SK-N-SH treated with all-trans-retinoic acid at 6 μM for 48 hours (cell line): ENCODE data around the gene SLC27A5.

Experiments used
- ATAC-seq: fragments of 200-7000 bp; cut with Tn5 transposase; 3 replicates; pipeline ENCODE4 v1.9.1; 2020; ENCODE audit warnings: mild to moderate bottlenecking, moderate library complexity
- ARNTL ChIP-seq: fragments of 450-650 bp; formaldehyde crosslinking; IDR thresholded peaks from 2 replicates; pipeline ENCODE4 v1.5.0; 2020; ENCODE audit warnings: low read depth, mild to moderate bottlenecking, moderate library complexity, borderline replicate concordance
- BACH2 ChIP-seq: fragments of 250-450 bp; sonication (Bioruptor Pico); IDR thresholded peaks from 2 replicates; pipeline ENCODE4 v1.9.0; 2021; ENCODE audit warnings: mild to moderate bottlenecking, borderline replicate concordance
- CREB5 ChIP-seq: fragments of 250-450 bp; sonication (Bioruptor Pico); IDR thresholded peaks from 2 replicates; pipeline ENCODE4 v1.5.1; 2020; ENCODE audit warnings: low read depth, mild to moderate bottlenecking, moderate library complexity
- CSDC2 ChIP-seq: fragments of 250-450 bp; sonication (Bioruptor Pico); IDR thresholded peaks from 2 replicates; pipeline ENCODE4 v1.5.0; 2020; ENCODE audit warnings: mild to moderate bottlenecking, moderate library complexity
- CSRNP3 ChIP-seq: fragments of 250-450 bp; sonication (Bioruptor Pico); IDR thresholded peaks from 2 replicates; pipeline ENCODE4 v1.5.1; 2021; ENCODE audit warnings: mild to moderate bottlenecking, moderate library complexity
- ESRRG ChIP-seq: fragments of 250-450 bp; sonication (Bioruptor Pico); IDR thresholded peaks from 2 replicates; pipeline ENCODE4 v1.6.1; 2021; ENCODE audit warnings: mild to moderate bottlenecking
- GLIS3 ChIP-seq: fragments of 250-450 bp; sonication (Bioruptor Pico); IDR thresholded peaks from 2 replicates; pipeline ENCODE4 v1.5.0; 2020; ENCODE audit warnings: mild to moderate bottlenecking, moderate library complexity
- ISL1 ChIP-seq: fragments of 250-450 bp; sonication (Bioruptor Pico); IDR thresholded peaks from 2 replicates; pipeline ENCODE4 v2.1.2; 2022; ENCODE audit warnings: mild to moderate bottlenecking, moderate library complexity
- OSR1 ChIP-seq: fragments of 250-450 bp; sonication (Bioruptor Pico); IDR thresholded peaks from 2 replicates; pipeline ENCODE4 v1.8.0; 2022; ENCODE audit warnings: moderate library complexity, mild to moderate bottlenecking, inconsistent platforms
- PATZ1 ChIP-seq: fragments of 250-450 bp; sonication (Bioruptor Pico); IDR thresholded peaks from 2 replicates; pipeline ENCODE4 v1.8.0; 2020; ENCODE audit warnings: mild to moderate bottlenecking, moderate library complexity, borderline replicate concordance
- POU6F1 ChIP-seq: fragments of 250-450 bp; sonication (Bioruptor Pico); IDR thresholded peaks from 2 replicates; pipeline ENCODE4 v1.8.0; 2021; ENCODE audit warnings: low read depth, mild to moderate bottlenecking, moderate library complexity, borderline replicate concordance
- PPARA ChIP-seq: fragments of 250-450 bp; sonication (Bioruptor Pico); IDR thresholded peaks from 2 replicates; pipeline ENCODE4 v1.5.0; 2020; ENCODE audit warnings: mild to moderate bottlenecking, borderline replicate concordance
- RARB ChIP-seq: fragments of 250-450 bp; sonication (Bioruptor Pico); IDR thresholded peaks from 2 replicates; pipeline ENCODE4 v1.8.0; 2021; ENCODE audit warnings: mild to moderate bottlenecking, moderate library complexity
- SNAI2 ChIP-seq: fragments of 250-450 bp; sonication (Bioruptor Pico); IDR thresholded peaks from 2 replicates; pipeline ENCODE4 v1.5.0; 2020; ENCODE audit warnings: mild to moderate bottlenecking, moderate library complexity
- TCF4 ChIP-seq: fragments of 250-450 bp; sonication (Bioruptor Pico); IDR thresholded peaks from 2 replicates; pipeline ENCODE4 v1.8.0; 2021; ENCODE audit warnings: mild to moderate bottlenecking, moderate library complexity, borderline replicate concordance
- TOX ChIP-seq: fragments of 250-450 bp; sonication (Bioruptor Pico); IDR thresholded peaks from 2 replicates; pipeline ENCODE4 v1.8.0; 2021; ENCODE audit warnings: mild to moderate bottlenecking, moderate library complexity, borderline replicate concordance
- TSHZ2 ChIP-seq: fragments of 250-450 bp; sonication (Bioruptor Pico); IDR thresholded peaks from 2 replicates; pipeline ENCODE4 v1.5.0; 2020; ENCODE audit warnings: mild to moderate bottlenecking, moderate library complexity
- ZC3H10 ChIP-seq: fragments of 250-450 bp; sonication (Bioruptor Pico); IDR thresholded peaks from 2 replicates; pipeline ENCODE4 v1.5.1; 2021; ENCODE audit warnings: mild to moderate bottlenecking, moderate library complexity
- ZFP3 ChIP-seq: fragments of 250-450 bp; sonication (Bioruptor Pico); IDR thresholded peaks from 2 replicates; pipeline ENCODE4 v1.5.0; 2020; ENCODE audit warnings: mild to moderate bottlenecking, moderate library complexity
- ZFP30 ChIP-seq: fragments of 450-650 bp; formaldehyde crosslinking; IDR thresholded peaks from 2 replicates; pipeline ENCODE4 v1.5.0; 2022; ENCODE audit warnings: mild to moderate bottlenecking, moderate library complexity
- ZNF565 ChIP-seq: fragments of 450-650 bp; formaldehyde crosslinking; conservative IDR thresholded peaks from 2 replicates; pipeline ENCODE4 v1.5.0; 2020; ENCODE audit warnings: low read depth, mild to moderate bottlenecking, moderate library complexity
- ZNF70 ChIP-seq: fragments of 450-650 bp; formaldehyde crosslinking; IDR thresholded peaks from 2 replicates; pipeline ENCODE4 v1.5.0; 2020; ENCODE audit warnings: mild to moderate bottlenecking, moderate library complexity
- ZNF8 ChIP-seq: fragments of 450-650 bp; formaldehyde crosslinking; IDR thresholded peaks from 2 replicates; pipeline ENCODE4 v1.5.0; 2020; ENCODE audit warnings: mild to moderate bottlenecking, moderate library complexity

SLC27A5 gene

GRCh38 chr19:58554494-58555368, 42.9 kb upstream of the SLC27A5 start, which contains the start of gene CHMP2A:
CHMP2A (minus strand) TSS chr19:58555105; CDS start chr19:58554212, 893 bp downstream.
- TF ChIP-seq TOX (CRISPR knock-in tag): peak; percentile 53; the same call in 1 of the 2 replicates
- peak; percentile 26; the same call in 1 of the 2 replicates for TF ChIP-seq PATZ1 (CRISPR knock-in tag)
- no peak for TF ChIP-seq TSHZ2 (CRISPR knock-in tag)
- no peak for TF ChIP-seq TCF4 (CRISPR knock-in tag)
- TF ChIP-seq CSRNP3 (CRISPR knock-in tag): peak; percentile 18; the same call in 1 of the 2 replicates
- TF ChIP-seq RARB (CRISPR knock-in tag): no peak
- TF ChIP-seq ARNTL: no peak
- peak; percentile 90 for TF ChIP-seq GLIS3 (CRISPR knock-in tag)
- peak; percentile 71; the same call in 1 of the 2 replicates for TF ChIP-seq POU6F1 (CRISPR knock-in tag)
- 0 out of 2 replicates have a peak, but pooled peaks have one; percentile 7 for TF ChIP-seq CREB5 (CRISPR knock-in tag)
- TF ChIP-seq SNAI2 (CRISPR knock-in tag): peak; percentile 54; the same call in 1 of the 2 replicates
- TF ChIP-seq ZFP30 (CRISPR knock-in tag): no peak
- peak; percentile 45; the same call in 1 of the 2 replicates for TF ChIP-seq ESRRG
- TF ChIP-seq OSR1 (CRISPR knock-in tag): no peak
- TF ChIP-seq ZNF8: no peak
- no peak for TF ChIP-seq CSDC2 (CRISPR knock-in tag)
- TF ChIP-seq ZC3H10: no peak
- no peak for TF ChIP-seq BACH2 (CRISPR knock-in tag)
- no peak for TF ChIP-seq ISL1 (CRISPR knock-in tag)
- no peak for TF ChIP-seq PPARA
- 0 out of 2 replicates have a peak, but pooled peaks have one; percentile 56 for TF ChIP-seq ZFP3 (CRISPR knock-in tag)
- TF ChIP-seq ZNF70 (CRISPR knock-in tag): 0 out of 2 replicates have a peak, but pooled peaks have one; percentile 30
- no peak for TF ChIP-seq ZNF565 (CRISPR knock-in tag)
- ATAC-seq: peak; percentile 61
